Ectodermal cell (in vitro differentiated cells): ENCODE results near the gene C2orf76. TPM values are rescaled to one million over a fixed set of nuclear protein-coding genes. Genes with fewer than 3 reads are reported as not detected.
A peak's percentile ranks its signal among the peaks of the same experiment; 100 is the strongest.
"Not testable (repeated sequence)": the region's sequence is repeated elsewhere in the genome, so short reads cannot be mapped to it uniquely, and the experiment has no call there.

Experiments
- H3K27ac ChIP-seq: 2 replicates; pipeline ENCODE4 v1.7.0; 2013; ENCODE audit warnings: mild to moderate bottlenecking, low read depth, low read length; ENCODE audit not compliant: insufficient read depth, poor library complexity, severe bottlenecking
- H3K27me3 ChIP-seq: 2 replicates; pipeline ENCODE4 v1.7.0; 2013; ENCODE audit warnings: mild to moderate bottlenecking, low read length; ENCODE audit not compliant: insufficient read depth, control insufficient read depth, poor library complexity, severe bottlenecking
- H3K36me3 ChIP-seq: one replicate; pipeline ENCODE4 v1.7.0; 2013; ENCODE audit warnings: low read length; ENCODE audit not compliant: control insufficient read depth, insufficient read depth
- H3K4me1 ChIP-seq: one replicate; pipeline ENCODE4 v1.7.0; 2013; ENCODE audit warnings: low read length; ENCODE audit not compliant: control insufficient read depth, insufficient read depth
- H3K4me3 ChIP-seq: 2 replicates; pipeline ENCODE4 v1.7.0; 2013; ENCODE audit warnings: low read depth, low read length, control low read depth; ENCODE audit not compliant: insufficient read depth
- H3K9me3 ChIP-seq: 2 replicates; pipeline ENCODE4 v1.7.0; 2013; ENCODE audit warnings: mild to moderate bottlenecking, low read length, moderate library complexity; ENCODE audit not compliant: control insufficient read depth
- WGBS, 2 experiments: methylation state at CpG; one replicate each; pipeline ENCODE4 v1.1.7; 2013; ENCODE audit warnings: missing lambda C conversion rate in 2 of 2; 5-methylcytosine and 5-hydroxymethylcytosine counted together
- polyA plus RNA-seq, 4 experiments: library from polyadenylated mRNA; stranded (reverse); fragments of 50-300 nt; gene quantifications; one replicate each; pipeline ENCODE4 v1.2.3, GENCODE V29; 2013

Gene C2orf76
- polyA plus RNA-seq (2013, experiment 1 of 4), result 11.1 TPM
- 12.6 TPM for polyA plus RNA-seq (2013, experiment 2 of 4)
- 14.3 TPM for polyA plus RNA-seq (2013, experiment 3 of 4)
- 15.8 TPM for polyA plus RNA-seq (2013, experiment 4 of 4)

- H3K27ac ChIP-seq, result peak within 1 kb of the TSS; percentile 60
- H3K4me1 ChIP-seq, result peaks cover 10% of the 10 kb centered on the region
- no peaks in the 10 kb centered on the region for H3K9me3 ChIP-seq
- 0% methylated on average over 65 of the region's 65 CpGs for WGBS, 2 experiments
- peaks cover 17% of the 10 kb centered on the region for H3K36me3 ChIP-seq
- H3K4me3 ChIP-seq, result peak within 1 kb of the TSS; percentile 94
- no peaks in the 10 kb centered on the region for H3K27me3 ChIP-seq
These were observed at the start of gene C2orf76, which contains the start of gene DBI for GRCh38 chr2:119366649-119367471. Gene C2orf76, minus strand, starts transcription at chr2:119366834. Its CDS starts 26,875 bp downstream, at chr2:119339959. Gene DBI, plus strand, starts transcription at chr2:119366977. Its CDS starts 75 bp downstream, at chr2:119367052.

- WGBS, 2 experiments, result 95 to 100% methylated on average over 1 of the region's 1 CpG
- Histone ChIP-seq H3K9me3 (no peaks in the 10 kb centered on the region), H3K27me3 (no peaks in the 10 kb centered on the region), H3K4me1 (no peaks in the 10 kb centered on the region), H3K27ac (no peak overlapping the region), H3K36me3 (no peaks in the 10 kb centered on the region), H3K4me3 (no peak overlapping the region)
These were observed 49.0 kb upstream of the C2orf76 start for GRCh38 chr2:119415630-119416029.

- H3K27ac ChIP-seq, result no peak overlapping the region
- no peaks in the 10 kb centered on the region for H3K36me3 ChIP-seq
- no peak overlapping the region for H3K4me3 ChIP-seq
- WGBS, 2 experiments, result 86 to 98% methylated on average over 3 of the region's 3 CpGs
- no peaks in the 10 kb centered on the region for H3K4me1 ChIP-seq
- H3K9me3 ChIP-seq, result no peaks in the 10 kb centered on the region
- H3K27me3 ChIP-seq, result no peaks in the 10 kb centered on the region
These were observed 48.3 kb upstream of the C2orf76 start for GRCh38 chr2:119414894-119415293.

- Histone ChIP-seq H3K36me3 (no peaks in the 10 kb centered on the region), H3K27me3 (no peaks in the 10 kb centered on the region), H3K27ac (no peak overlapping the region), H3K4me3 (no peak overlapping the region), H3K9me3 (no peaks in the 10 kb centered on the region), H3K4me1 (no peaks in the 10 kb centered on the region)
- WGBS, 2 experiments, result 90 to 91% methylated on average over 3 to 4 of the region's 4 CpGs
These were observed 42.9 kb upstream of the C2orf76 start for GRCh38 chr2:119409506-119409905.

- Histone ChIP-seq H3K27ac (no peak overlapping the region), H3K9me3 (no peaks in the 10 kb centered on the region), H3K4me1 (no peaks in the 10 kb centered on the region), H3K4me3 (no peak overlapping the region), H3K36me3 (no peaks in the 10 kb centered on the region), H3K27me3 (no peaks in the 10 kb centered on the region)
- 68 to 72% methylated on average over 5 of the region's 5 CpGs for WGBS, 2 experiments
These were observed 41.6 kb upstream of the C2orf76 start for GRCh38 chr2:119408221-119408619.

- no peak overlapping the region for H3K27ac ChIP-seq
These were observed 41.0 kb upstream of the C2orf76 start for GRCh38 chr2:119407430-119408220.

GRCh38 chr2:119405151-119405550 is 38.5 kb upstream of the C2orf76 start:
- H3K9me3 ChIP-seq, result no peaks in the 10 kb centered on the region
- no peaks in the 10 kb centered on the region for H3K27me3 ChIP-seq
- no peaks in the 10 kb centered on the region for H3K36me3 ChIP-seq
- H3K4me3 ChIP-seq, result no peak overlapping the region
- 90 to 91% methylated on average over 2 of the region's 2 CpGs for WGBS, 2 experiments
- H3K4me1 ChIP-seq, result no peaks in the 10 kb centered on the region
- H3K27ac ChIP-seq, result no peak overlapping the region

More at GRCh38 chr2:119407430-119408220, 41.0 kb upstream of the C2orf76 start:
- WGBS, 2 experiments, result 80 to 85% methylated on average over 7 of the region's 7 CpGs
- Histone ChIP-seq H3K4me1 (no peaks in the 10 kb centered on the region), H3K36me3 (no peaks in the 10 kb centered on the region), H3K9me3 (no peaks in the 10 kb centered on the region), H3K4me3 (no peak overlapping the region), H3K27me3 (no peaks in the 10 kb centered on the region)

- not testable (repeated sequence) for H3K36me3 ChIP-seq, H3K4me3 ChIP-seq, H3K27ac ChIP-seq, H3K27me3 ChIP-seq, H3K9me3 ChIP-seq, H3K4me1 ChIP-seq
- WGBS, 2 experiments, result 92 to 94% methylated on average over 12 of the region's 12 CpGs
These were observed 37.0 kb upstream of the C2orf76 start for GRCh38 chr2:119403618-119404017.

GRCh38 chr2:119402645-119403560 is 36.3 kb upstream of the C2orf76 start:
- H3K9me3 ChIP-seq, result no peaks in the 10 kb centered on the region
- no peak overlapping the region for H3K27ac ChIP-seq

More at GRCh38 chr2:119402645-119403560, 36.3 kb upstream of the C2orf76 start:
- Histone ChIP-seq H3K4me1 (no peaks in the 10 kb centered on the region), H3K27me3 (no peaks in the 10 kb centered on the region), H3K36me3 (no peaks in the 10 kb centered on the region), H3K4me3 (no peak overlapping the region)
- 91 to 94% methylated on average over 10 of the region's 10 CpGs for whole genome bisulfite sequencing, 2 experiments
